ENCODE measurements around the gene FHIT. TPM values are rescaled to one million over a fixed set of nuclear protein-coding genes. Genes with fewer than 3 reads are reported as not detected.

FHIT gene
- total and polyA plus RNA-seq, 10 of the 15 experiments (the other 5 are each of a cell fraction or from before 2014, with no cell fraction given), result 4.2 to 14.9 (median 9.4) TPM

GRCh38 chr3:61182662-61183061 is 68.6 kb downstream of the FHIT start:
- intact Hi-C loops (cut with micrococcal nuclease; ENCODE audit: unreplicated experiment) (loop anchor here (1.0 kb wide), 1 partner anchor 68 kb away; no protein-coding TSS in a partner anchor), in situ Hi-C loops (cut with MboI) (no loop called here)
- Histone ChIP-seq H2AFZ (ENCODE audit: control insufficient read depth, low read depth, low read length) (no peak overlapping the region), H3K79me2 (ENCODE audit: control insufficient read depth, insufficient read depth, low read length) (no peaks in the 10 kb centered on the region; the same call in 1 of the 2 replicates), H3K4me2 (ENCODE audit: control insufficient read depth, insufficient read depth) (peak overlapping the region; percentile 28), H3K9me3 (replicated peaks; ENCODE audit: control insufficient read depth, insufficient read depth, low read length) (no peaks in the 10 kb centered on the region), H3K4me3 (no peak overlapping the region), H3K4me1 (ENCODE audit: control insufficient read depth, insufficient read depth, low read length) (peaks cover 20% of the 10 kb centered on the region), H3K27ac (ENCODE audit: control insufficient read depth, insufficient read depth) (peak overlapping the region; percentile 30; the same call in 1 of the 2 replicates), H3K36me3 (ENCODE audit: control insufficient read depth in 2 of 2, insufficient read depth in 2 of 2, low read length in 1 of 2) (no peaks in the 10 kb centered on the region), H3K27me3 (replicated peaks in 1 of 2; ENCODE audit: control insufficient read depth in 2 of 2, insufficient read depth in 2 of 2, low read length in 1 of 2) (no peaks in the 10 kb centered on the region), H4K20me1 (ENCODE audit: control insufficient read depth, insufficient read depth) (no peaks in the 10 kb centered on the region; the same call in 1 of the 2 replicates), H3K9ac (ENCODE audit: control insufficient read depth, insufficient read depth, low read length) (no peak overlapping the region)
- ATAC-seq (peak; percentile 80), FAIRE-seq (peak; percentile 18), DNase-seq (ENCODE audit: low read depth, low spot score) (no peak)
- ChIA-PET CTCF (interaction anchor here (1.1 to 1.2 kb wide), 2 partner anchors 9 to 52 kb away, joined by 3 to 4 read pairs; no protein-coding TSS in a partner anchor), SMC1A (ENCODE audit: uncharacterized antibody, unreplicated experiment) (interaction anchor here (0.7 to 2.8 kb wide), 11 partner anchors 10 to 348 kb away, joined by 3 to 10 read pairs (median 3); no protein-coding TSS in a partner anchor), POLR2A (interaction anchor here (0.8 to 1.2 kb wide), 3 partner anchors 10 to 24 kb away, joined by 3 to 5 read pairs (median 3); no protein-coding TSS in a partner anchor), RAD21 (ENCODE audit: unreplicated experiment) (interaction anchor here (0.5 to 1.8 kb wide), 7 partner anchors 12 to 71 kb away, joined by 3 to 12 read pairs (median 4); no protein-coding TSS in a partner anchor)
- BruUV-seq (replicated peaks), result no TSS peak
- TF ChIP-seq MEF2A (IDR thresholded peaks at IDR 0.05; ENCODE audit: insufficient read depth, low read depth, low read length) (peak; percentile 62; the same call in 1 of the 2 replicates), BACH1 (IDR thresholded peaks at IDR 0.05; ENCODE audit: borderline replicate concordance) (no peak), PAX5 (IDR thresholded peaks at IDR 0.05; ENCODE audit: borderline replicate concordance, low read depth, low read length) (no peak), ZNF622 (IDR thresholded peaks at IDR 0.05) (no peak), SPI1 (IDR thresholded peaks at IDR 0.05; ENCODE audit: borderline replicate concordance, insufficient read depth, low read depth, low read length) (peak; percentile 57), SKIL (IDR thresholded peaks at IDR 0.05; ENCODE audit: low read depth, poor library complexity, severe bottlenecking) (no peak), CBX5 (IDR thresholded peaks at IDR 0.05; ENCODE audit: low read depth) (no peak), TCF12 (IDR thresholded peaks at IDR 0.05; ENCODE audit: low read depth, low read length) (no peak), NRF1 (conservative IDR thresholded peaks at IDR 0.05; ENCODE audit: low read depth, low read length) (no peak), ZBTB11 (CRISPR knock-in tag; IDR thresholded peaks at IDR 0.05) (no peak), CREM (IDR thresholded peaks at IDR 0.05; ENCODE audit: low read depth) (0 out of 2 replicates have a peak, but pooled peaks have one; percentile 8), ETV6 (conservative IDR thresholded peaks at IDR 0.05 in 1 of 2, IDR thresholded peaks at IDR 0.05 in 1 of 2; ENCODE audit: borderline replicate concordance in 1 of 2, low read depth in 1 of 2) (no peak), NFIC (IDR thresholded peaks at IDR 0.05; ENCODE audit: low read depth, low read length) (0 out of 2 replicates have a peak, but pooled peaks have one; percentile 39), EZH2 (IDR thresholded peaks at IDR 0.05; ENCODE audit: borderline replicate concordance, control insufficient read depth, low read depth, low read length) (no peak), NBN (IDR thresholded peaks at IDR 0.05) (no peak)
- TF ChIP-seq, protein P1, sequence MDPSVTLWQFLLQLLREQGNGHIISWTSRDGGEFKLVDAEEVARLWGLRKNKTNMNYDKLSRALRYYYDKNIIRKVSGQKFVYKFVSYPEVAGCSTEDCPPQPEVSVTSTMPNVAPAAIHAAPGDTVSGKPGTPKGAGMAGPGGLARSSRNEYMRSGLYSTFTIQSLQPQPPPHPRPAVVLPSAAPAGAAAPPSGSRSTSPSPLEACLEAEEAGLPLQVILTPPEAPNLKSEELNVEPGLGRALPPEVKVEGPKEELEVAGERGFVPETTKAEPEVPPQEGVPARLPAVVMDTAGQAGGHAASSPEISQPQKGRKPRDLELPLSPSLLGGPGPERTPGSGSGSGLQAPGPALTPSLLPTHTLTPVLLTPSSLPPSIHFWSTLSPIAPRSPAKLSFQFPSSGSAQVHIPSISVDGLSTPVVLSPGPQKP (IDR thresholded peaks at IDR 0.05; ENCODE audit: low read depth, low read length), result no peak
